Measurements from ENCODE around the gene IPMK. TPM values are rescaled to one million over a fixed set of nuclear protein-coding genes. Genes with fewer than 3 reads are reported as not detected.

The IPMK gene
- total and polyA plus RNA-seq, 9 of the 15 experiments (the other 6 are each of a cell fraction or from before 2014, with no cell fraction given) = 0.98 to 4.4 (median 2.7) TPM

DNA sequence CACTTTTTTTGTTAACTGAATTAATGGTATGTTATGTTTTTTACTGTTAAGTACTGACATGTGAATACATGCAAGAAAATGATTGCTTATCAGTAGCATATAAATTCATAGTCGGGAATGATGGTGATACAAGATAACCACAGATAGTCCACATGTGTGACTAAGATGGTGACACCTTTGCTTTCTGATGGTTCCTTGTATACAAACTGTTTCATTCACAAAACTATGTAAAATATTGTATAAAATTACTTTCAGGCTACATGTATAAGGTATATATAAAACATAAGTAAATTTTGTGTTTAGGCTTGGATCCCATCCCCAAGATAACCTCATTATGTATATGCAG lies 11.2 kb upstream of the IPMK start (continued):
- TF ChIP-seq YY1 (IDR thresholded peaks at IDR 0.05; ENCODE audit: borderline replicate concordance in 1 of 3, control insufficient read depth in 1 of 3, extremely low read depth in 1 of 3, insufficient read depth in 3 of 3, insufficient read length in 1 of 3, insufficient replicate concordance in 2 of 3, low read depth in 1 of 3, low read length in 2 of 3) = no peak
- no peak for TF ChIP-seq RBM15 (IDR thresholded peaks at IDR 0.05; ENCODE audit: insufficient read depth, low read length)
- TF ChIP-seq ETV1 (tag; conservative IDR thresholded peaks at IDR 0.05; ENCODE audit: low read depth) = no peak
- TF ChIP-seq MBD2 (IDR thresholded peaks at IDR 0.05; ENCODE audit: borderline replicate concordance, low read depth) = no peak
- TF ChIP-seq, protein P1, sequence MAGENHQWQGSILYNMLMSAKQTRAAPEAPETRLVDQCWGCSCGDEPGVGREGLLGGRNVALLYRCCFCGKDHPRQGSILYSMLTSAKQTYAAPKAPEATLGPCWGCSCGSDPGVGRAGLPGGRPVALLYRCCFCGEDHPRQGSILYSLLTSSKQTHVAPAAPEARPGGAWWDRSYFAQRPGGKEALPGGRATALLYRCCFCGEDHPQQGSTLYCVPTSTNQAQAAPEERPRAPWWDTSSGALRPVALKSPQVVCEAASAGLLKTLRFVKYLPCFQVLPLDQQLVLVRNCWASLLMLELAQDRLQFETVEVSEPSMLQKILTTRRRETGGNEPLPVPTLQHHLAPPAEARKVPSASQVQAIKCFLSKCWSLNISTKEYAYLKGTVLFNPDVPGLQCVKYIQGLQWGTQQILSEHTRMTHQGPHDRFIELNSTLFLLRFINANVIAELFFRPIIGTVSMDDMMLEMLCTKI (IDR thresholded peaks at IDR 0.05; ENCODE audit: partially characterized antibody) = no peak
- no peak for TF ChIP-seq ILK (tag; IDR thresholded peaks at IDR 0.05; ENCODE audit: borderline replicate concordance, low read depth)
- TF ChIP-seq, protein P2, sequence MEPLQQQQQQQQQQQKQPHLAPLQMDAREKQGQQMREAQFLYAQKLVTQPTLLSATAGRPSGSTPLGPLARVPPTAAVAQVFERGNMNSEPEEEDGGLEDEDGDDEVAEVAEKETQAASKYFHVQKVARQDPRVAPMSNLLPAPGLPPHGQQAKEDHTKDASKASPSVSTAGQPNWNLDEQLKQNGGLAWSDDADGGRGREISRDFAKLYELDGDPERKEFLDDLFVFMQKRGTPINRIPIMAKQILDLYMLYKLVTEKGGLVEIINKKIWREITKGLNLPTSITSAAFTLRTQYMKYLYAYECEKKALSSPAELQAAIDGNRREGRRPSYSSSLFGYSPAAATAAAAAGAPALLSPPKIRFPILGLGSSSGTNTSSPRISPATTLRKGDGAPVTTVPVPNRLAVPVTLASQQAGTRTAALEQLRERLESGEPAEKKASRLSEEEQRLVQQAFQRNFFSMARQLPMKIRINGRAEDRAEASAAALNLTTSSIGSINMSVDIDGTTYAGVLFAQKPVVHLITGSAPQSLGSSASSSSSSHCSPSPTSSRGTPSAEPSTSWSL (CRISPR knock-in tag; IDR thresholded peaks at IDR 0.05; ENCODE audit: borderline replicate concordance) = no peak
- TF ChIP-seq, protein P3, sequence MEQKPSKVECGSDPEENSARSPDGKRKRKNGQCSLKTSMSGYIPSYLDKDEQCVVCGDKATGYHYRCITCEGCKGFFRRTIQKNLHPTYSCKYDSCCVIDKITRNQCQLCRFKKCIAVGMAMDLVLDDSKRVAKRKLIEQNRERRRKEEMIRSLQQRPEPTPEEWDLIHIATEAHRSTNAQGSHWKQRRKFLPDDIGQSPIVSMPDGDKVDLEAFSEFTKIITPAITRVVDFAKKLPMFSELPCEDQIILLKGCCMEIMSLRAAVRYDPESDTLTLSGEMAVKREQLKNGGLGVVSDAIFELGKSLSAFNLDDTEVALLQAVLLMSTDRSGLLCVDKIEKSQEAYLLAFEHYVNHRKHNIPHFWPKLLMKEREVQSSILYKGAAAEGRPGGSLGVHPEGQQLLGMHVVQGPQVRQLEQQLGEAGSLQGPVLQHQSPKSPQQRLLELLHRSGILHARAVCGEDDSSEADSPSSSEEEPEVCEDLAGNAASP (IDR thresholded peaks at IDR 0.05) = no peak
